C4-2B (cell line): ENCODE results near the gene BCO1.

Source experiments
- ZFX ChIP-seq: fragments of 450-650 bp; IDR thresholded peaks from 2 replicates; pipeline ENCODE4 v1.6.1; 2017
- TF ChIP-seq, protein P1 (sequence below): fragments of 450-650 bp; conservative IDR thresholded peaks from 2 replicates; pipeline ENCODE4 v1.5.1; 2017; ENCODE audit warnings: mild to moderate bottlenecking

DNA sequence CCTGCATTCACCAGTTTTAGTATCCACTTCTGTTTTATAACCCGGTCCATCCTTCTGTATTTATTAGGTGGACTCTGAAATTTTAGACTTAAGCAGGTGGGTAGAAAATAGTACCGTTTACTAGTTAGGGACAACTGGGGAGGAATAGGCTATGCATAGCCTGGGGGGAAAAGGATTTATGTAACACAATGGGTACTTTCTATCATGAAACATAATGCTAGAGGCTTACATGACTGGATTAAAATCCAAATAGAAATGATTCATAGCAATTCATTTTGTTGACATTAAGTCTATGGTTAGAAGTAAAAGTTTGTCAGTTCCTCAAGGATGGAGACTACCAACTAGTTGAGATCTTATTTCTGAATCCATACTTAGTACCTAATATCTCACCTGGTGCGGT, 94.9 kb downstream of the BCO1 start:
- TF ChIP-seq, protein P1, sequence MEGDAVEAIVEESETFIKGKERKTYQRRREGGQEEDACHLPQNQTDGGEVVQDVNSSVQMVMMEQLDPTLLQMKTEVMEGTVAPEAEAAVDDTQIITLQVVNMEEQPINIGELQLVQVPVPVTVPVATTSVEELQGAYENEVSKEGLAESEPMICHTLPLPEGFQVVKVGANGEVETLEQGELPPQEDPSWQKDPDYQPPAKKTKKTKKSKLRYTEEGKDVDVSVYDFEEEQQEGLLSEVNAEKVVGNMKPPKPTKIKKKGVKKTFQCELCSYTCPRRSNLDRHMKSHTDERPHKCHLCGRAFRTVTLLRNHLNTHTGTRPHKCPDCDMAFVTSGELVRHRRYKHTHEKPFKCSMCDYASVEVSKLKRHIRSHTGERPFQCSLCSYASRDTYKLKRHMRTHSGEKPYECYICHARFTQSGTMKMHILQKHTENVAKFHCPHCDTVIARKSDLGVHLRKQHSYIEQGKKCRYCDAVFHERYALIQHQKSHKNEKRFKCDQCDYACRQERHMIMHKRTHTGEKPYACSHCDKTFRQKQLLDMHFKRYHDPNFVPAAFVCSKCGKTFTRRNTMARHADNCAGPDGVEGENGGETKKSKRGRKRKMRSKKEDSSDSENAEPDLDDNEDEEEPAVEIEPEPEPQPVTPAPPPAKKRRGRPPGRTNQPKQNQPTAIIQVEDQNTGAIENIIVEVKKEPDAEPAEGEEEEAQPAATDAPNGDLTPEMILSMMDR: no peak
- no peak for TF ChIP-seq ZFX
